Kasumi-1 (cell line): Measurements from ENCODE around the gene SYPL1.

Experiments
- DNase-seq, 2 experiments: peaks; one replicate each; lab custom pipeline; 2025; lab: John Stamatoyannopoulos, UW

SYPL1 gene

DNA sequence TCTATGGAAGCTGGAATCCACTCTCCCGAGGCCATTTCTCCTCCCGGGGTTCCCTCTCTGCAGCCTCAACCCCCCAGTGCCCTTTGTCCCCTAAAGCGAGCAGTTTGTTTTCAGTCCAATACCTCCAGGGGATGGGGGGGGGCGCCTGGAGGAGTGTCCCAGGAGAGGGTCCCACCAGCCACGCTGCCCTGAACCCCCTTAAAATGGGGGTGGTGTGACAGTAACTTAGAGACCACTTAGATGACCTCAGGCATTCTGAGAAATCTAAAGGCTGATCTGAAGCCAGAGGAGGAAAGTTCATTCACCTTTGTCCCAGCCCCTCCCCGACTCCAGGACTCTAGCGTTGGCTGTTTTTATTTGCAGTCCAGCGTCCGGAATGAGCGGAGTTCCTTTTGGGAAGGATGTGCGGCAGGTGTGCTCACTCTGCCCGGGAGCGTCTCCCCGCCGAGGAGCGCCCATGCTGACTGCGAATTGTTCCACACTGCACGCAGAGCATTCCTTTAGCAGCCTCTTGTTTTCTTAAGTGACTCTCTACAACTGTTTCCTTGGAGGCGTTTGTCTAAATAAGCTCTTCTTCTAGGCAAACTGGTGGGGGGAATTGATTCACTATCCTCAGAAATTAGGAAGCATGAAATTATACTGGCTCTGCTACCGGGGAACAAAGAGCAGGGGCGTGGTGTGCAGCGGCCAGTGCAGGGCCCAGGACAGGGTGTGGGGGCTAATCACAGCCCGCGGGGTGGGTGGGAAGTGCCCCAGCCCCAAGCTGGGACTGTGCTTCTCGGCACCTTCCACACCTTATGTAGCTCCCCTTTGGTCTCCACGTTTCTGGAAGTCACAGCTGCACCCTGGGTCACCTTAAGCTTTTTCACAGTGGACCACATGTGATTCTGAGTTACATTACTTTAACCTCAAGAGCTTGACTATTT lies 46.3 kb downstream of the SYPL1 start:
- no peak for DNase-seq

DNA sequence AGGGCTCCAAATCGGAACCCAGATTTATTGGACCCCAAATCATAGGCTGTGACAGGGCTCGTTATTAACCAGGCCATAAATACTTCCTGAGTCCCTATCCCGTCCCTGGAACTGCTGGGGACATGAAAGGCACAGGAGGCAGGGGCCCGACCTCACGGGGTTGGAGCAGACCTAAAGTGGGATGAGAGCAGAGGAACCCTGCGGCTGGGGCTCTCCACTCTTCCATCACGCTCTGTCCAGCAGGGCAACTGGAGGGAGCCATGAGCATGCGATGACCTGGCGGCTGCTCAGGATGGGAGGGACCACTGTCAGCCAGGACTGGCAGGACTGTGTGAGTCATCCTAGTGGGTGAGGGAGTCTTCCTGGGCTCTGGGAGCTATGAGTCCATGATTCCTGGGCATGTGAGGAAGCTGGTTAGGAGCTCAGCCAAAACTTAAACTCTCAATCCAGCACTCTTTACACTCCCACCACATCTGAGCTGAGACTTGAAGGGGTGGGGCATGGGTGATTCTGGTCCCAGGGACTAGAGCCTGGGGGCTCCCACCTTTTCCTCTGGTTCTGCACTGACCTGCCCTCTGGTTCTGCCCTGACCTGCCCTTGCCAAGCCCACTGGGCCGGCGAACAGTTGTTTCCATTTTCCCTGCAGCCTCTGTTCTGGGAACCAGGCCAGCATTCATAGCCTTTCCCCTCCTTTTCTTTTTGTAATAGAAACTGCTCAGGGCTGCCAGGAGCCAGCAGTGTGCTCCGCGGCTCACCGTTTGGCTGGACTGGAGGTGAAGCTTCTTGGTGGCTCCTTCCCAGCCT lies 47.1 kb downstream of the SYPL1 start:
- DNase-seq, result peak; percentile 14 to 44

DNA sequence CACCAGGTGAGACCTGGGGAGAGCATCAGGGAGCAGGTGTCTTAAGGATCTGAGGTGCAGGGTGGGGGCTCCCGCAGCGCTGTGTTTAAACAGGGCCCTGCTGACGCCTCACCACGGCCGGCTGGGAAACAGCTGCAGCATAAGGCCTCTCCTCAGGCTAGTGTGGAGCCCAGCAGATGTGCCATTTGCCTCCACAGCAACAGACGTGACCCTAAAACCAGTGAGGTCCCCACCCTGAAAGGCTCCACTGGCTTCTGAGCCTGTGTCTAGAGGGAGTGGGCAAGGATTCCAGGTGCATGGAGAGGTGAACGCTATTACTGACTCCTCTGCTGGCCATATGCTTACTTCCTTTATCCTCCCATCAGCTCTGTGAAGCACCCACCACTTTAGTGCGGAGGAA lies 47.8 kb downstream of the SYPL1 start:
- DNase-seq, result no peak

DNA sequence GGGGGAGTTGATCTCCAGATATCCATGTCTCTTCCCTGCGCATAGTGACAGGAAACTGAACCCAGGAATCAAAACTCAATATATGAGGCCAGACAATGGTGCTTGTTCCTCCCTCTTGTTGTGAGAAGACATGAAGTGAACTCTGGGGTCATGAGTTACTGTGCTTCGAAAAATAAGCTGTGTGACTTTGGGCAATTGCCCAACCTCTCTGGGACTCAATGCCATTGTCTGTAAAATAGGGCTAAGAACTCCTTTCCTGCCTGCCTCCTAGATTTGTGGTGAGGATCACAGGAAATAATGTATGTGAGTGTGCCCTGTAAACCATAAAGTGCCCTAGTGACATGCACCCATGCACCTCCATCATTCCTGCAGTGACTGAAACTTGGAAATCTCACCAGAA lies 48.4 kb downstream of the SYPL1 start:
- DNase-seq, result no peak

DNA sequence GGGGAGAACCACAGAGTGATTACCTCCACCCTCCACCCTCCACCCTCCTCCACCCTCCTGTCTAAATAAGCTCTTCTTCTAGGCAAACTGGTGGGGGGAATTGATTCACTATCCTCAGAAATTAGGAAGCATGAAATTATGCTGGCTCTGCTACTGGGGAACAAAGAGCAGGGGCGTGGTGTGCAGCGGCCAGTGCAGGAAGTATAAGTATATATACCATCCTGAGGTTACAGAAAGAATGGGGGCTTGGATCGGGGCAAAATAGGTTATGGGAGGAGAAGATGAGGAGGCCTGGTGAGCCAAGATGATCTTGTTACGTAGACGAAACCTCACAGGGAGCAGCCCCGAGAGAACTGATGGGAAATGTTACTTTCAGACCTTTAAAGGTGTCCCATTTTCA lies 49.1 kb downstream of the SYPL1 start:
- DNase-seq, result peak; percentile 28 to 29

DNA sequence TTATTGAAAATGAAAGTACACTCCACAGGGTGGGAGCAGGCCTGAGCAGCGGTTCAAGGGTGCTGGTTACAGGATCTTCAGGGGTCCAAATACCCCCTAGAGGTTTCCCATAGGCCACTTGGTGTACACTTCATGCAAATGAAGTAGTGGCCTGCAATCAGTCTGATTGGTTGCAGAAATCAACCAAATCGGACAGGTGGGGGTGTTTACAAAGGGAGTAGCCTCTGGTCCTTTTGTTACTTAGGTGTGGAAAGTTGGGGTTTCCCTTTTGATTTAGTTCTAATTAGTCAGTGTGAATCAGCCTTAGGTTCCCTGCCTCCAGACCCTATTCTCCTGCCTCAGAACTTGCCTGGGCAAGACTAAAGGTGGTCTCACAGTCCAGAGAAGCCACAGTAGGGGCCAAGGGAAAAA lies 49.6 kb downstream of the SYPL1 start:
- DNase-seq, result no peak

DNA sequence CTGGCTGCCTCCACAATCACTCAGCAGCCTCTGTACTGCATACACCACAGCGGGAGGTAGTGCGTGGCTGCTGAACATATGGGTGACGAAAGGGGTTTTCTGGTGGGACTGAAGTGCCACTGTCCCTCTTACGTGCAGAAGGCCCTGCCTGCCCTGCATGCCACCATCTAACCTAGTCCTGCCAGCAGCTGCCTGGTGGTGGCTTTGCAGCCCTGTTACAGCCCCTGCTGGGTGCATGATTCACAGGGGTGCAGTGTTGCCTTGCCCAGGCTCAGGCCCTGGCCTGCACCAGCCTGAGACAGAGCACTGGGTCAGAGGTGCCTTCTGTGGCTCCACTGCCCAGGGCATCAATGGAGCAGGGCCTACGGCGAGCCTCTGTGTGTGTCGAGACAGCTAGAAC lies 50.1 kb downstream of the SYPL1 start:
- no peak for DNase-seq

DNA sequence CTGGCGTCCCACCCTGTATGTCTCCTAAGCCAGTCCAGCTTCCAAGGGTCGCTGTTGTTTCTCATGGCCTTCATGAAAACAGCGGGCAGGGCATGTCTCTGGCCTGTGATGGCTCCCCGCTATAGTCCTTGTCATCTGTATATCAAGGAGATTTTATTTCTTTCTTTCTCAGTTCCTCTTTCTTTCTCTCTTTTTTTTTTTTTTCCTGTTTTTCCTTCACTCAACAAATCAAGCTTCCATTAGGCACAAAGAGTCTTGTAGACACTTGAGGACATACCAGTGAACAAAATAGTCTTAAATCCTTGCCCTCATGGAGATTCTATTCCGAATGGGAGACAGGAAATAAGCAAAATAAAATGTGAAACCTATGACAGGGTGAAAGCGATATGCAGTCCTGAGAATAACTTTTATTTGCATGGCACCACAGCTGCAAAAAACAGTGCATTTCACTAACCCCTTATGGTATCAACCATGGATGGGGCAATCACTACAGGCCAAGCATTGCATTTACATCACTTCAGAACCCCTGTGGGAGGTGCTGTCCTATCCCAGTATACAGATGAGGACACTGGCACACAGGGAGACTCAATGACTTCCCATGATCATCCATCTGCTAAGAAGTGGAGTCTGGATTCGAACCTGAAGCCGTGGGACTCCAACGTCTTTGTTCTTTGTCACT lies 50.7 kb downstream of the SYPL1 start:
- DNase-seq, result no peak

DNA sequence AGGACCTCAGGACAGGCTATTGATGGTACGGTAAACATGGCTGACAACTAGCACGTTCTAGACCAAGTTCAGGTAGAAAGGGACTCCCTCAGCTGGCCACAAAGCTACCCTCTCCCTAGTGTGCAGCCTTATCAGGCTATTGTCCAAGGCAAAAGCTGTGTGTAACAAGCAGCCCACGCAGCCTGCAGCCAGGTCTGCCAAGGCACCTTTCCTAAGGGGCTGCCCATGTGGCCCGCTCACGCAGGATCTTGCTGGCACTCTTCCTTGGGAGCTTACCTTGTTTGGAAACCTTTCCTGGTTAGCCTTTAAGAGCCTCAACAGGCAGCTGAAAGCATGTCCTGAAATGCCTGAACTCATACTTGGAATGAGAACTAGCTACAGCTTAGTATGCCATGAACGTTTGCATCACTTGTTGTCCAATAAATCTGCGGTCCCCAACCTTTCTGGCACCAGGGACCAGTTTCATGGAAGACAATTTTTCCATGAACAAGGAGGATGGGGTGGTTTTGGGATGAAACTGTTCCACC lies 51.7 kb downstream of the SYPL1 start:
- DNase-seq, result no peak

DNA sequence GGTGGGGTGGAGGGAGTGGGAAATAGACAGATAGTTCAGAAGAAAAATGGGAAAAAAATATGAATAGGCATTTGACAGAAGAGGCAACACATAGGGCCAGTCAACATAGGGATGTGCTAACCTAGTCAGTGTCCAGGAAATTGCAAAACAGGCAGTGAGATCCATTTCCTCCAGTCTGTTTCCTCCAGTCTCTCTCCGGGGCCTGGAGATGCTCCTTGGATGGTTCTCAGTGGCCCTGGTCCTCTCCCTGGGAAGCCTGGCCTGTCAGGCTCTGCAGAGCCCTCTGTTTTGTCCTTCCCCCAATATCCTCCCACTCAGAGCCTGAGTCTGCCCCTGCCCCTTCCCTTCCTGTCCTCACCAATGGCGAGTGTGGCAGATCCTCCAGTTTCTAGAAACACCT lies 52.6 kb downstream of the SYPL1 start:
- DNase-seq, result peak; percentile 63 to 82

DNA sequence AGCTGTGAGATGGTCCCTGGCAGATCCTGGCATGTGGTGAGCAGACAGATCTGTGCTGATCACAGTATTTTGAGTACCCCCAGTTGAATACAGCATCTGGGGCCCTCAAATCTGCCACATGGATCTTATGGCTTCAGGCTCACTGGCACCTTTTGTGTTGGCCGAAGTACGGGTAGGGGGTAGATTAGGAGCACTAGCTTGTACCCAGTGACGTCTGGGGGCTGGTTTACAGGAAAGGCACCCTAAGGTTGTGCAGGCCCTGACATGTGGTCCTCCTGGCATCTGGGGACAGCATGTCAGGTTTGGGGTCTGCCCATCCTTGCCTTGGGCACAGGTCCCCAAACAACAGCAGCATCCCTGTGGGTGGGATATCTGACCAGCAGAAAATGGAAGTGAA lies 53.2 kb downstream of the SYPL1 start:
- DNase-seq, result no peak

DNA sequence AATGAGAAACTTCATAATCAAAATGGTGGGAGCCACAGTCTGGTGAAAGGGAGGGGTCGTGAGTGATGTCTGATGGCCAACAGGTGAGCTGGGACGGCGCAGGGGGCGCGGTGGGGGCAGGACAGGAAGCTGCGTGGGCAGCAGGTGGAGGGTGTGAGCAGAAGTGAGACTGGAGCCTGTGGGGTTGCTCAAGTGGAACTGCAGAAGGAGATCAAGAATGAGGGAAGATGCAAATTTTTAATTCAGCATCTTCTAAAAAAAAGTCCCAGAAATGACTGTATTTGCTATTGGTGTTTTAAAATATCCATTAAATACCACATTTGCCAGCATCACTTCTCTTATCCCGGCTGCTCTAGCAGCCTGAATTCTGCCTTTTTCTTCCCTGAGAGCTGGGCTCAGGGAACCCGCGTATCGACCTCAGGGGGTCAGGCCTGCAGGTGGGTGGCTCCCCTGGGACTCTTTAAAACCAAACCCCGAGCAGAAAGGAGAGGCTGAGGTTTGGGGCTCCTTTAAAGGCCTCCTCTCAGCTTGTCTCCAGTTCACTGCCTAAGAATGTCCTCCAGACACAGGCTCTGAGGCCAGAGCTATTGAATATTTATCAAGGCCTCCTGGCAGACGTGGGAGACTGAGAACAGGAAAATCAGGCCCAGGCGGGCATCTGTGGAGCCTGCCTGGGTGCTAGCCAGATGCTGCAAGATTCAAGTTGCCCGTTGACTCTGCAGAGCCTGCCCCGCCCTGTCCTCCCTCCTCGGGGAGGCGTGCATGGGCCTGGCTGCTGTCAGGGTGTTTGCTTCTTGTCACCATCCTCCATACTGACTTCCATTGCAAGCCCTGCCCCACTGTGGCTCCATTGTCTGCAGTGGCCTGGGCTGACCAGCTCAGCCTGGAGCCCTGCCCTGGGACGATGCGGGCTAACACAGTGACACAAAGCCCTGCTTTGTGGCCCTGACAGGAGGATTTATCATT lies 53.9 kb downstream of the SYPL1 start:
- DNase-seq, result no peak

DNA sequence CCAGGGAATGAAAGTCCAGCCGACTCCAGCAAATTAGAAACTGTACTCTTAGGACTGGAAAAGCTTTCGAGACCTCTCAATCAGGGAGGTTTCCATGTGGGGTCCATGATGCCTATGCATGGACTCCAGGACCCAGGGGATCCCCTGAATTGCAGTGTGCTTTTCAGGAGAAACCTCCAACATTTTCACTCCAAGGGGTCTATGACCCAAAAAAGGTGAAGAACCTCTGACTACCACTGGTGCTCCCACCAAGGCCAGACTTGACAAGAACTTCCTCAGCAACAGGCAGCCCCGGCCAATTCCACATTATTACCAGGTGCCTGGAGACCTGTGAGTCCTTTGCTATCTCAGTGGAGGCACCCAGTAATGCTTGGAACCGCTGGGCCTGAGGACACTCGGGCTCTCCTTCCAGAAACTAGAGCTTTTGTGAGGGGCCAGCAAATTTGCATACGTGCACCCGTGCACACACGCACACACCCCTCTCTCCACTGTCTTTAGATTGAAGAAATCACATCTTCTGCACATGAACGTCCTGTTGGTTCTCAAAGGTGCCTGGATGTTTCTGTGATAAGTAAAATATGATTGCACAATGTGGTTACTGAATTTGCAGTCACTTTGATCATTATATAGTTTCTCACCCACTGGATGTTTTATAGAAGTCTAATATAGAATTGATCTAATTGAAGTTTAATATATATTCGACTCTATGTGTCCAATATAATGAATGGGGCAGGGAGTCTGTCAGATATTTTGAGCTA lies 54.7 kb downstream of the SYPL1 start:
- no peak for DNase-seq

DNA sequence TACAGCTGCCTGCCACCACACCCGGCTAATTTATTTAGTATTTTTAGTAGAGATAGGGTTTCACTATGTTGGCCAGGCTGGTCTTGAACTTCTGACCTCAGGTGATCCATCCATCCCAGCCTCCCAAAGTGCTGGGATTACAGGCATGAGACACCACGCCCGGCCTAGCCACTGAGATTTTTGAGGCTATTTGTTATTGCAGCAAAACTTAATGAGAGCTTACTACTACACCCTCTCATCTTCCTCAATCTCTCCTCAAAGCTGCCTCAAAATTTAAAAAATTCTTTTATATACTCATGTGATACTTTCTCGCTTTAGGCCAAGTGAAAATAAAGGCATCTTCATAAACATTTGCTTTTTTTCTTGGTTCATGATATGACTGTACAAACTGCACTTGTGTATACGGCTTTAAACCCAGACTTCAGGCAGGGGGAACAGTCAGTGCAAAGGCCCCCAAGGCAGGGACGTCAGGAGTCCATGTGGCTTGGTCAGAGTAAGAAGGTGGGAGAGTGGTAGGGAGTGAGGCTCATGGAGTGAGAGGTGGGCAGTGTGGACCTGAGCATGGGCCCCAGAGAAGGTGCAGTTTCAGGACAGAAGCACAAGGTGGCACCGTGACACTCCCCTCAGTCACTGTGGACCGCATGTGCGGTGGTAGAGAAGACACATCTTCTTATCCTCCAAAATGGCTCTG lies 55.5 kb downstream of the SYPL1 start:
- DNase-seq, result peak; percentile 83 to 86

DNA sequence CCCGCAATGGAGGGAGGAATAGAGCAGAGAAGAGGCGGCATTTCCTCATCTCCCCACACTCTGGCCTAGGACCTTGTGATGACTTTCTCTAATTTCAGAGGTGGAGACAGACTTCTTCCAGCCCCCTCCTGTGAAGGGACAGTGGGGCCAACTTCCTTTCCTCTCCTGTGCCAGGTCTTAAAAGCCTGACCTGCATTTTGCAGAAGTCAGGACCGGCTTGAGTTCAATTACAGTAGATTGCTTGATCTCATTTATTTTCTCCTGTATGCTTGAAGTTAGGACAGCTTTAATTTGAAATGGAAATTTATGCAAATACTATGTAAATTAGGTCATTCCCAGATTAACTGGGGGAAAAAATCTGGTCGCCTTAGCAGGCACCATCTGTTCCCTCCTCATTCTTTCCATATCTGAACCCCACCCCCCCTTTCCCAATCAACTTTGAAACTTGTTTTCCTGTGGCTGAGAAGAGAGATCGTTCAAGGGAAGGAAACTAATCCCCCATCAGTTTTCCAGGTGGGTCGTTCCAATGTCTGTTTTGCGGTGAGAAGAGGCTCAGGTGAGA lies 57.1 kb downstream of the SYPL1 start:
- DNase-seq, result no peak

DNA sequence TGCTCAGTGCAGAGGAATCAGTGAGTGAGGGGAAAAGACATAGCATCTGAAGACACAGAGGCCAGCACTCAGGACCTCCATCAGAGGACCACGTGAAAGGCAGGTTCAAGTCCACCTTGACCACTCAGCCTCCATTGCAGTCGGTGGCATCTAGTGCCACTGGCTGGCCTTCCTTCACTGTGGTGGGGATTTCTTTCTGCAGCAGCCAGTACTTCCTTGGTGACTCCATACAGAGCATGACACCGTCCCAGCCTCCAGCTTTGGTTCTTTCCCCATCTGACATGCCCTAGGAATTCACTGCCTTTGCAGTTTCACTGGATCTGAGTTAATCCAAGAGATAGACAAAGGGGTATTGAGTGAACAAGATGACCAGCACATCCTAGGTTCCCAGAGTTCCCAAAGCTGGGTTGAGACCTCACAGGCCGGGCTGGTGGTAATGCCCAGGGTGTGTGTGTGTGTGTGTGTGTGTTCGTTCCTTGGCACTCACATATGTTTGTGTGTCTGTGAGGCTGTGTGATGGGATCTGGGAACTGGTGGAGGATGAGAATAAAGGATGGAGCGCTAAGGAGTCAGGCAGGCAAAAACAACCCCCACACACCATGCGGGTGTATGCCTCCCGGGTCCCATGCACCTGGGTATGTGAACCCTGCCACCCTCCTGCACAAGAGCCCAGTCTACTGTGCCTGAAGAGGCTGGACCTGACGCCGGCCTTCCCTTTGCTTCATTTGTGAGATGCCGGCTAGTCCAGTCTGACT lies 57.8 kb downstream of the SYPL1 start:
- no peak for DNase-seq

DNA sequence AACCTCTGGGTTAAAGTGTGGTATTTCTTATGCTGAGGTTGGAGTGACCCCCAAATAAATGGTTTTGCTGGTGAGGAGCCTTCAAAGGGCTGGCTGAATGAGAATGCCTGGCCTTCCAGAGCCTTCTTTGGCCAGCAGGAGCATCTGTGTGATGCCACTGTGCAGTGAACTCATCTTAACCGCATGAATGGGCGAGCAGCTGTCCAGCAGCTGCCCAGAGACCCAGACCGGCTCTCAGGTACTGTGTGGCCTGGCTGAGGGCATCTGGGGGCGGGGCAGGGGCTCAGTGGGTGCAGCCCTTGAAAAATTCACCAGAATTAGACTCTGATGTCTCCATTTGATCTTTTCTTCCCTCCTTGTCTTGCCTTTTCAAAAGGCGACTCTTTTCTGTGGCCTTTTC lies 59.0 kb downstream of the SYPL1 start:
- no peak for DNase-seq

DNA sequence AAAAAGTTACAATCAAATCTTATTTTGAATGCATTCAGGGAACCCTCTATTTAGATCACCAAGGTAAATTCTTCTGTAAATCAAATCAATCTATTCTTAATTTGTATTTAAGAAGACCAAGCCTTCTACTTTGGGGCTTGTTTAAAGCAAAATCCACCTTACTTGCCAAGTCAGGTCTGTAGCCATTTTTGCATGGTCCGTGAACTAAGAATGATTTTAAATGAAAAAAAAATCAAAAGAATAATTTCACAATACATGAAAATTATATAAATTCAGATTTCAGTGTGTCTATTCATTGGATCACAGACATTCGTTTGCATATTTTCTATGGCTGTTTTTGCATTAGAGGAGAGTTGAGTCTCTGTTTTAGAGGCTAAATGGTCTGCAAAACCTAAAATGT lies 59.4 kb downstream of the SYPL1 start:
- no peak for DNase-seq

DNA sequence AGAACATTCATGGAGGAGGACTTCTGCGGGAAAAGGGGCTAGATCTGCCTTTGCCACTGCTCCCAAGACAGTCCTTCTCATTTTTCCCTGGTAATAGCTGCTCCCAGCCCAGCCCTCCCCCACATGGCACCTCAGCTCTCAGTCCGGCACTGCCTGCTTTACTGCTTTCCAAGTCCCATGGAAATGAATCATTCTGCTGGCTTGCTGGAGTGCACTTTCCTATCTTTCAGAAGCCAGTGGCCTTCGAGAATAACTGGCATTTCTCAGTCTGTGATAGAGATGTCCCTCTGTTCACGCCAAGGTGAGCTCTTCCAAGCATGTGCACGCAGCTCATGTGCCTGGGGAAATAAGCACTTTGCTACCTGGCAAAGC lies 61.4 kb downstream of the SYPL1 start:
- DNase-seq, result no peak
